IMR-90 (cell line): Measurements from ENCODE around the gene CHDH. TPM values are rescaled to one million over a fixed set of nuclear protein-coding genes. Genes with fewer than 3 reads are reported as not detected.

Experiments
- microRNA-seq, 2 experiments: library from miRNA; stranded (forward) in 1 of 2; unstranded in 1 of 2; fragments of 10-50 nt in 1 of 2; fragments of <30 nt in 1 of 2; gene quantifications in 1 of 2; microRNA quantifications in 1 of 2; one replicate each; pipeline versions ENCODE3 to v1.1.0; 2013 to 2020; ENCODE audit not compliant: insufficient read depth in 1 of 2, insufficient read length in 1 of 2, unreplicated experiment in 1 of 2
- polyA plus RNA-seq, 3 experiments: library from polyadenylated mRNA; depleted of rRNA; stranded (reverse); fragments of >200 nt; gene quantifications; 2 replicates each; pipeline ENCODE4 v1.2.3, GENCODE V29; 2012; ENCODE audit warnings: low replicate concordance in 1 of 3
- small RNA-seq, 5 experiments: library from RNA; depleted of rRNA; stranded (forward); fragments of <200 nt; gene quantifications; one replicate each; pipeline ENCODE3, GENCODE V24; 2012
- total RNA-seq: library from RNA; depleted of rRNA; stranded (reverse); fragments of >200 nt; gene quantifications from 2 replicates; pipeline ENCODE4 v1.2.3, GENCODE V29; 2012; rRNA removed

CHDH gene
- total and polyA plus RNA-seq, 2 of the 4 experiments (the other 2 are of a cell fraction), result under 0.01 to 0.19 TPM

Small RNA genes lying within 50 kb of the gene (microRNA-seq; reads per million reads assigned to microRNA genes)
- not detected for gene AC012467.1 (ENCODE audit: insufficient read depth, insufficient read length)

Small RNA genes lying within 50 kb of the gene (small RNA-seq; reads per million reads assigned to genes)
- 0 reads per million in 5 experiments for gene AC012467.1

Other genes with a start within 250 kb of the CHDH start
- under 0.01 TPM in 1 of 2 replicates, not detected in the other for gene IL17RB, start 149 bp upstream of the CHDH start, total RNA-seq
- gene IL17RB, start 149 bp upstream of the CHDH start, polyA plus RNA-seq (2012; rRNA removed), result 0.09 TPM in 1 of 2 replicates, not detected in the other
- gene ACTR8, start 35.7 kb upstream of the CHDH start, total RNA-seq, result 31.4 and 35.8 TPM in 2 replicates
- 14.5 and 20.3 TPM in 2 replicates for gene ACTR8, start 35.7 kb upstream of the CHDH start, polyA plus RNA-seq (2012; rRNA removed)
- gene SELENOK, start 45.4 kb upstream of the CHDH start, total RNA-seq, result 19.2 and 37.1 TPM in 2 replicates
- gene SELENOK, start 45.4 kb upstream of the CHDH start, polyA plus RNA-seq (2012; rRNA removed), result 35.5 and 36.2 TPM in 2 replicates